HL-60 (cell line): Measurements from ENCODE around the gene DNASE1.

Experiments
- DNase-seq, 2 experiments: peaks; one replicate each; pipeline ENCODE4 v3.0.0-alpha.2; 2010 to 2020; ENCODE audit warnings: low read depth in 1 of 2, low spot score in 1 of 2
- H3K27ac ChIP-seq: fragments of 250-450 bp; sonication (Bioruptor Pico); replicated peaks from 2 replicates; pipeline ENCODE4 v1.5.1; 2020; ENCODE audit warnings: mild to moderate bottlenecking, moderate library complexity
- H3K27me3 ChIP-seq: fragments of 250-450 bp; sonication (Bioruptor Pico); 2 replicates; pipeline ENCODE4 v1.5.1; 2021; ENCODE audit warnings: mild to moderate bottlenecking, moderate library complexity; ENCODE audit not compliant: insufficient read depth, poor library complexity, severe bottlenecking
- H3K4me3 ChIP-seq: replicated peaks from 2 replicates; pipeline ENCODE4 v1.5.1; 2011; ENCODE audit warnings: mild to moderate bottlenecking, control low read depth, low read length; ENCODE audit not compliant: insufficient read depth
- GABPA ChIP-seq: IDR thresholded peaks from 2 replicates; pipeline ENCODE4 v1.6.1; 2012; ENCODE audit warnings: low read depth
- POLR2AphosphoS5 ChIP-seq: IDR thresholded peaks from 2 replicates; pipeline ENCODE4 v1.6.1; 2012; ENCODE audit warnings: low read depth
- SPI1 ChIP-seq: IDR thresholded peaks from 2 replicates; pipeline ENCODE4 v1.6.1; 2012; ENCODE audit warnings: low read depth, mild to moderate bottlenecking, borderline replicate concordance
- TF ChIP-seq, protein P1 (sequence below): IDR thresholded peaks from 2 replicates; pipeline ENCODE4 v1.6.1; 2012; ENCODE audit warnings: low read depth; ENCODE audit not compliant: insufficient replicate concordance
- TF ChIP-seq, protein P2 (sequence below): IDR thresholded peaks from one replicate; pipeline ENCODE4 v1.5.1; 2011; ENCODE audit warnings: low read length, control low read depth, inconsistent platforms; ENCODE audit not compliant: insufficient read depth

The DNASE1 gene

DNA sequence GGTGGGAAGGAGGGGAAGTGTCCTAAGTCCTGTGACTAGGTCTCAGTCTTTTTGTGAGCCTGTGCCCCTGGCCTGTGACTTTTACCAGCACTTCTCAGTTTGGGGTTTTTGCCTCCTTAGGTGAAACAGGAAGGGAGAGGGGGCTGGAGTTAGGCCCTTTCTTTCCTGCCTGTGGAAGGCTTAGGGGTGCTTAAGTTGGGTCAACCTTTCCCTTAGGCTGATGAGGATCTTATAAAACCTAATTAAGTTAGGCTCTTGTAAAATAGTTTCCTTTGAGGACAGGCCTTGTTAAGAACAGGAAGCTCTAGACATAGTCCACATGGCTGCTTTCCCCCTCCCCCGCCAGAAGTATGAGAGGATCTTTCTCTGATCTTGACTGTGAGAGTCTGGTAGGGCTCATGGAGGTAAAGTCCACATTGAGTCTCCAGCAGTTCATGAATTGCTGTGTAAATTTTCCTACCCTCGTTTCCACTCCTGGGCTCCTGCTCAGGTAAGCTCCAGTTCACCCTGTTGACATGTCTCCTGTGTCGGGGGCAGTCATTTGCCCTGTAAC lies 17.0 kb upstream of the DNASE1 start:
- Histone ChIP-seq H3K27ac (peak overlapping the region; percentile 92), H3K27me3 (no peaks in the 10 kb centered on the region), H3K4me3 (no peak overlapping the region)
- peak in 1 of 2 experiments; percentile 74 for DNase-seq
- TF ChIP-seq, protein P1, sequence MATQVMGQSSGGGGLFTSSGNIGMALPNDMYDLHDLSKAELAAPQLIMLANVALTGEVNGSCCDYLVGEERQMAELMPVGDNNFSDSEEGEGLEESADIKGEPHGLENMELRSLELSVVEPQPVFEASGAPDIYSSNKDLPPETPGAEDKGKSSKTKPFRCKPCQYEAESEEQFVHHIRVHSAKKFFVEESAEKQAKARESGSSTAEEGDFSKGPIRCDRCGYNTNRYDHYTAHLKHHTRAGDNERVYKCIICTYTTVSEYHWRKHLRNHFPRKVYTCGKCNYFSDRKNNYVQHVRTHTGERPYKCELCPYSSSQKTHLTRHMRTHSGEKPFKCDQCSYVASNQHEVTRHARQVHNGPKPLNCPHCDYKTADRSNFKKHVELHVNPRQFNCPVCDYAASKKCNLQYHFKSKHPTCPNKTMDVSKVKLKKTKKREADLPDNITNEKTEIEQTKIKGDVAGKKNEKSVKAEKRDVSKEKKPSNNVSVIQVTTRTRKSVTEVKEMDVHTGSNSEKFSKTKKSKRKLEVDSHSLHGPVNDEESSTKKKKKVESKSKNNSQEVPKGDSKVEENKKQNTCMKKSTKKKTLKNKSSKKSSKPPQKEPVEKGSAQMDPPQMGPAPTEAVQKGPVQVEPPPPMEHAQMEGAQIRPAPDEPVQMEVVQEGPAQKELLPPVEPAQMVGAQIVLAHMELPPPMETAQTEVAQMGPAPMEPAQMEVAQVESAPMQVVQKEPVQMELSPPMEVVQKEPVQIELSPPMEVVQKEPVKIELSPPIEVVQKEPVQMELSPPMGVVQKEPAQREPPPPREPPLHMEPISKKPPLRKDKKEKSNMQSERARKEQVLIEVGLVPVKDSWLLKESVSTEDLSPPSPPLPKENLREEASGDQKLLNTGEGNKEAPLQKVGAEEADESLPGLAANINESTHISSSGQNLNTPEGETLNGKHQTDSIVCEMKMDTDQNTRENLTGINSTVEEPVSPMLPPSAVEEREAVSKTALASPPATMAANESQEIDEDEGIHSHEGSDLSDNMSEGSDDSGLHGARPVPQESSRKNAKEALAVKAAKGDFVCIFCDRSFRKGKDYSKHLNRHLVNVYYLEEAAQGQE = no peak
- TF ChIP-seq POLR2AphosphoS5 = peak; percentile 32; the same call in 1 of the 2 replicates
- peak; percentile 71; the same call in 1 of the 2 replicates for TF ChIP-seq SPI1

DNA sequence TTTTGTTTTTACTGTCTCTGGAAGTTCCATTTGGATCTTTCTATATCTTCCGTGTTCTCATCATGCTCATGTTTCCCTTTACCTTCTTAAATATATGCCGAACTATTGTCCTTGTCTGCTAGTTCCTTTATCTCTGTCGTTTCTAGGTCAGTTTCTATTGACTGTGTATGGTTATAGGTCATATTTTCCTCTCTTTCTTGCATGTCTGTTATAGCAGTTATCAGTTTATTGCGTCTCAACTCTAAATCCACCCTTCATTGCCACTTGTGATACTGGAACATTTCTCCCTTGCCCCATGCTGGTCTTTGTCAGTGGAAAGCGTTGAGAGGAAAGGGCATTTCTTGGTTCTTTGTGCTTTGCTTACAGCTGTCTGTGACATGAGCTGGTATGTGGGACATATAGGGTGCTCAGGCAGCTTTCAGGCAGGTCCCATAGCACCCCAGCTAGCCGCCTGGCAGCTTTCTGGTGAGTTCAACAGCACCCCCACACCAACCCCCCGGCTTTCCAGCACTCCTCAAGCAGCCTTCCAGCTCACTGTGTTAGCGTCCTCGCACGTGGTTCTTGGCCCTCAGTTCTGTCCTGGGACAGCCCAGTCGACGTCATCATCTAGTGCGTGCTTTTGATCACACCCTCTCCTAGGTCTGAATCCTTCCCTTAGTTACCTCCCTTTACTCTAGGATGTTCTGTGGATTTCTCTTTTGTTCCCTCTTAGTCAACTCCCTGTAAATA lies 15.4 kb upstream of the DNASE1 start:
- Histone ChIP-seq H3K27ac (no peak overlapping the region), H3K4me3 (no peak overlapping the region), H3K27me3 (no peaks in the 10 kb centered on the region)
- TF ChIP-seq, protein P2, sequence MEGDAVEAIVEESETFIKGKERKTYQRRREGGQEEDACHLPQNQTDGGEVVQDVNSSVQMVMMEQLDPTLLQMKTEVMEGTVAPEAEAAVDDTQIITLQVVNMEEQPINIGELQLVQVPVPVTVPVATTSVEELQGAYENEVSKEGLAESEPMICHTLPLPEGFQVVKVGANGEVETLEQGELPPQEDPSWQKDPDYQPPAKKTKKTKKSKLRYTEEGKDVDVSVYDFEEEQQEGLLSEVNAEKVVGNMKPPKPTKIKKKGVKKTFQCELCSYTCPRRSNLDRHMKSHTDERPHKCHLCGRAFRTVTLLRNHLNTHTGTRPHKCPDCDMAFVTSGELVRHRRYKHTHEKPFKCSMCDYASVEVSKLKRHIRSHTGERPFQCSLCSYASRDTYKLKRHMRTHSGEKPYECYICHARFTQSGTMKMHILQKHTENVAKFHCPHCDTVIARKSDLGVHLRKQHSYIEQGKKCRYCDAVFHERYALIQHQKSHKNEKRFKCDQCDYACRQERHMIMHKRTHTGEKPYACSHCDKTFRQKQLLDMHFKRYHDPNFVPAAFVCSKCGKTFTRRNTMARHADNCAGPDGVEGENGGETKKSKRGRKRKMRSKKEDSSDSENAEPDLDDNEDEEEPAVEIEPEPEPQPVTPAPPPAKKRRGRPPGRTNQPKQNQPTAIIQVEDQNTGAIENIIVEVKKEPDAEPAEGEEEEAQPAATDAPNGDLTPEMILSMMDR = no peak
- TF ChIP-seq, protein P1 = no peak
- TF ChIP-seq SPI1 = no peak
- TF ChIP-seq GABPA = no peak
- TF ChIP-seq POLR2AphosphoS5 = no peak
- DNase-seq = no peak

DNA sequence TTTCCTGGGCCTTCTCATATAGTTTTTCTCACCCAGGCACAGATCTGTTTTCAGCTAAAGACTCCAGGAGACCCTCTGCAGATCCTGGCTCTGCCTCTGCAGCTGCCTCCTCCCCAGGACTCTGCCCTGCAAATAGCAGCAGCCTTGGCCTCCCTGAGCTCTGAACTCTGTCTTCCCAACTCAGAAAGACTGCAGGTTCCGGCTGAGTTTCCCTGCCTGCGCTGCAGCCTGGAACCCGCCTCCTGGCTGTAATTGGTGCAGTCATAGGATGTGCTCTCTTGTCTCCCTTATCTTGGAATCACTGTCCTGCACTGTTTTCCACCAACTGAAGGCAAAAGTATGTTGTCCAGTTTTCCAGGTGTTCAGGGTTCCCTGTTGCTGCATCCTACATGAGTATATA lies 14.3 kb upstream of the DNASE1 start:
- Histone ChIP-seq H3K27me3 (no peaks in the 10 kb centered on the region), H3K4me3 (no peak overlapping the region), H3K27ac (no peak overlapping the region)
- no peak for TF ChIP-seq GABPA
- TF ChIP-seq, protein P1 = no peak
- no peak for TF ChIP-seq SPI1
- TF ChIP-seq, protein P2 = no peak
- no peak for TF ChIP-seq POLR2AphosphoS5
- DNase-seq = no peak
